ENCODE measurements around the gene DNMT1.

GRCh38 chr19:10238172-10238783 lies 43.5 kb upstream of the DNMT1 start:
- TF ChIP-seq GLIS3 (CRISPR knock-in tag; IDR thresholded peaks at IDR 0.05) (no peak), BACH2 (CRISPR knock-in tag; IDR thresholded peaks at IDR 0.05; ENCODE audit: borderline replicate concordance) (no peak), RARB (CRISPR knock-in tag; IDR thresholded peaks at IDR 0.05) (no peak), PATZ1 (CRISPR knock-in tag; IDR thresholded peaks at IDR 0.05; ENCODE audit: borderline replicate concordance) (no peak), ZC3H10 (CRISPR knock-in tag; IDR thresholded peaks at IDR 0.05) (no peak), TCF4 (CRISPR knock-in tag; IDR thresholded peaks at IDR 0.05; ENCODE audit: borderline replicate concordance) (no peak), ZNF8 (CRISPR knock-in tag; IDR thresholded peaks at IDR 0.05) (no peak), CREB5 (CRISPR knock-in tag; IDR thresholded peaks at IDR 0.05; ENCODE audit: low read depth) (no peak), ZNF565 (CRISPR knock-in tag; conservative IDR thresholded peaks at IDR 0.05; ENCODE audit: low read depth) (no peak), POU6F1 (CRISPR knock-in tag; IDR thresholded peaks at IDR 0.05; ENCODE audit: borderline replicate concordance, low read depth) (no peak), ZFP30 (CRISPR knock-in tag; IDR thresholded peaks at IDR 0.05) (no peak), CSRNP3 (CRISPR knock-in tag; IDR thresholded peaks at IDR 0.05) (no peak), ZFP3 (CRISPR knock-in tag; IDR thresholded peaks at IDR 0.05) (no peak), OSR1 (CRISPR knock-in tag; IDR thresholded peaks at IDR 0.05) (no peak)

Measured in SK-N-SH treated with all-trans-retinoic acid at 6 μM for 48 hours (cell line).